Astrocyte of the spinal cord (primary cell): ENCODE results near the gene MACROH2A1.
A peak's percentile ranks its signal among the peaks of the same experiment; 100 is the strongest.

Source experiments
- DNase-seq: peaks from one replicate; pipeline ENCODE4 v3.0.0; 2011; ENCODE audit warnings: low read depth, low spot score
- H3K4me3 ChIP-seq: 2 replicates; pipeline ENCODE4 v1.5.1; 2011; ENCODE audit warnings: low read depth, mild to moderate bottlenecking, low read length, moderate library complexity
- in situ Hi-C: cut with HindIII; loops from 2 replicates; pipeline ENCODE4 v1.10.0; 2017; ENCODE audit warnings: low sequenced_read_pairs
- TF ChIP-seq, protein P1 (sequence below): IDR thresholded peaks from 2 replicates; pipeline ENCODE4 v1.5.1; 2012; ENCODE audit warnings: low read depth, mild to moderate bottlenecking, low read length, inconsistent platforms

The MACROH2A1 gene

DNA sequence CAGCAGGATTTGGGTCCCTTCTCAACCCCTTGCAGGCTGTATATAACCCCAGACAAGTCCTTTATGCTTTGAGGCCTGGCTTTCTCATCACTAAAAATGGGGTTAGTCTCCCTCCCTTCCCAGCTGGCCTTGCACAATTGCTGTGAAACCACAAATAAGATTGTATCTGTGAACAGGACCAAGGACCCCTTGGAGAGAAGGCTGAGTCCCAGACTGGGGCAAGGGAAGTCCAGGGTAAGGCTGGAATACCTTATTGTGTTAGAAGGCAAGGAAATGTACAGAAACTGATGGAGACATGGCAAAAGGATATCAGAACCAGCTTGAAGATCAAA lies 11.4 kb downstream of the MACROH2A1 start:
- H3K4me3 ChIP-seq: no peak overlapping the region
- no peak for DNase-seq
- in situ Hi-C loops: no loop called here
- TF ChIP-seq, protein P1, sequence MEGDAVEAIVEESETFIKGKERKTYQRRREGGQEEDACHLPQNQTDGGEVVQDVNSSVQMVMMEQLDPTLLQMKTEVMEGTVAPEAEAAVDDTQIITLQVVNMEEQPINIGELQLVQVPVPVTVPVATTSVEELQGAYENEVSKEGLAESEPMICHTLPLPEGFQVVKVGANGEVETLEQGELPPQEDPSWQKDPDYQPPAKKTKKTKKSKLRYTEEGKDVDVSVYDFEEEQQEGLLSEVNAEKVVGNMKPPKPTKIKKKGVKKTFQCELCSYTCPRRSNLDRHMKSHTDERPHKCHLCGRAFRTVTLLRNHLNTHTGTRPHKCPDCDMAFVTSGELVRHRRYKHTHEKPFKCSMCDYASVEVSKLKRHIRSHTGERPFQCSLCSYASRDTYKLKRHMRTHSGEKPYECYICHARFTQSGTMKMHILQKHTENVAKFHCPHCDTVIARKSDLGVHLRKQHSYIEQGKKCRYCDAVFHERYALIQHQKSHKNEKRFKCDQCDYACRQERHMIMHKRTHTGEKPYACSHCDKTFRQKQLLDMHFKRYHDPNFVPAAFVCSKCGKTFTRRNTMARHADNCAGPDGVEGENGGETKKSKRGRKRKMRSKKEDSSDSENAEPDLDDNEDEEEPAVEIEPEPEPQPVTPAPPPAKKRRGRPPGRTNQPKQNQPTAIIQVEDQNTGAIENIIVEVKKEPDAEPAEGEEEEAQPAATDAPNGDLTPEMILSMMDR: no peak

DNA sequence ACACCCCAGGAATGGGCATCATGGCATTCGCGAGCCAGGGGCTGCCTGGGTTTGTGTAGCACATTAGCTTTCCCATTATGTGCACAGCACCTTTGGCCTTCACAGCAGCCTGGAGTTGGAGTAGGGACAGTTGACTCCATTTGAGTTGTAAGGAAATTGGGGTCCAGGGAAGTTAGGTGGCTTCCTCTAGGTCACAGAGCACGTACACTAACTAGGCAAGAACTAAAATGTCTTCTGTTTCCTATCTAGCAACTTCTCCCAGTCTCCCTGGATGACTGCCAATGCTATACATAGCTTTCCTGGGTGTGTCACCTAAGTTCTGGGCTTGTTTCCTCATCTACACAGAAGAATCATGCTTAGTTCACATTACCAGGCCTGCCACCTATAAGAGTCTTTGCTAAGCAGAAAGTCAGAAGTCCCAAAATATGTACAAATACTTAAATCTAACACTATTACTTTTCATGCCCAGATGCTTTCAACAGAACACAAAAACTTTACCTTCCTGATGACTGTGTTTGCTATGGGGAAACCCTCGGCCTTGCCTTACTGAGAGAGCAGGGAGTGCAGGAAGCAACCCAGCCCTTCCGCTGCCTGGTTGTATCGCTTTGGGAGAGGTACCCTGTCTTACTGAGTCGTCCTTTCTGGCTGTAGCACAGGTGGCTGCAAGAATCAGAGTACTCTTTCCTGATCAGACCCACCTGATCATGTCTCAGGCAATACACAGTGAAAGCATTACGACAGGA lies 12.0 kb downstream of the MACROH2A1 start:
- no peak overlapping the region for H3K4me3 ChIP-seq
- in situ Hi-C loops: no loop called here
- DNase-seq: peak; percentile 87
- TF ChIP-seq, protein P1: no peak

DNA sequence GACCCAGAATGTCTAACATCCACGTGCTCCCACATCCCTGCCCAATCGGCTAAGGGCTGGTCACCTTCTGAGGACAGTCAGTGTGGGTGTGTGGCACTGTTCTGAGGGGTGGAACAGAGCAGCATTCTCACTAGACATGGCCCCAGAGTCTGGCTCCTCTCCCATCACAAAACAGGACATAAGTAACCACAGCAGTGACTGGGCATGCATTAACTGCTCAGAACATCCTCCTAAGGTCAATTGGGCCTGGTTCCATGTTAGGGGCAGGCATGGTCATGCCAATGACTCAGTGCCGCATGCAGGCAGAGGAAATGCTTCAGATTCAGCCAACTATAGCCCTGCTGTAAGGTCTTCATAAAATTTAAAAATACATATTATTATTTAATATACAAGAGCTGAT lies 12.9 kb downstream of the MACROH2A1 start:
- H3K4me3 ChIP-seq: no peak overlapping the region
- in situ Hi-C loops: no loop called here
- TF ChIP-seq, protein P1: no peak
- DNase-seq: peak; percentile 36

DNA sequence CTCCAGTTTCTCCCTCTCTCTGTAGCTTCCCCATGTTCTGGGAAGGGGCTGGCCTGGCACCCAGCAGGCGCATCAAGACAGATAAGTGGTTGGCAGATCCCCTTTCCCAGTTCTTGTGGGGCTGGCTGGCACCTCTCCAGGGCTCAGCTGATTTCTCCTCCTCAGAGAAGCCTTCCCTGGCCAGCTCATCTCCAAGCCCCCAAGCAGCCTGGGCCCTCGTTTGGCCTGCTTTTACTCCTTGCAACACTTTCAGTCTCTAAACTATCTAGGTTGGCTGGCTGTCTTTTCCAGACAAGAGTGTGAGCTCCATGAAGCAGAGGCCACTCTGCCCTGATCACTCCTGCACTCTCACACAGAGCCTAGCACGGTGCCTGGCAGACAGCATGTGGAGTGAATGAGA lies 13.5 kb downstream of the MACROH2A1 start:
- TF ChIP-seq, protein P1: no peak
- no peak for DNase-seq
- H3K4me3 ChIP-seq: no peak overlapping the region
- in situ Hi-C loops: no loop called here

DNA sequence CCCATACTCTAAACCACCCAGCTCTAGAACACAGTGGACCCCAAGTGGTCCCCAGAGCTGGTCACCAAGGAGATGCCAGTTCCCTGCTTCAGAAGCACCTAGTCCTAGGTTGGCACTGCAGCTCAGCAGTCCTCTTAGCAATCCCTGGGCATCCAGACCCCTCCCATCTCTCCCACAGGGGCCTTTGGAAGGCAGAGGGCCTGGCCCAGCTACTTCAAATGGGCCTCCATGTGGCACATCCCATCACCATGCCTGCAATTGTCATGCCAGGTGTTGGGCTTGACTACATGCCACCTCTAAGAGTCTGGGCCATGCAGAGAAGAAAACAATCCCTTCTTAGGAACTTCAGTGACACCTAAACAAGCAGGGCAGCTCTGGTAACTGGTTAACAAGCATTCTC lies 14.1 kb downstream of the MACROH2A1 start:
- DNase-seq: no peak
- in situ Hi-C loops: no loop called here
- TF ChIP-seq, protein P1: no peak
- H3K4me3 ChIP-seq: no peak overlapping the region

DNA sequence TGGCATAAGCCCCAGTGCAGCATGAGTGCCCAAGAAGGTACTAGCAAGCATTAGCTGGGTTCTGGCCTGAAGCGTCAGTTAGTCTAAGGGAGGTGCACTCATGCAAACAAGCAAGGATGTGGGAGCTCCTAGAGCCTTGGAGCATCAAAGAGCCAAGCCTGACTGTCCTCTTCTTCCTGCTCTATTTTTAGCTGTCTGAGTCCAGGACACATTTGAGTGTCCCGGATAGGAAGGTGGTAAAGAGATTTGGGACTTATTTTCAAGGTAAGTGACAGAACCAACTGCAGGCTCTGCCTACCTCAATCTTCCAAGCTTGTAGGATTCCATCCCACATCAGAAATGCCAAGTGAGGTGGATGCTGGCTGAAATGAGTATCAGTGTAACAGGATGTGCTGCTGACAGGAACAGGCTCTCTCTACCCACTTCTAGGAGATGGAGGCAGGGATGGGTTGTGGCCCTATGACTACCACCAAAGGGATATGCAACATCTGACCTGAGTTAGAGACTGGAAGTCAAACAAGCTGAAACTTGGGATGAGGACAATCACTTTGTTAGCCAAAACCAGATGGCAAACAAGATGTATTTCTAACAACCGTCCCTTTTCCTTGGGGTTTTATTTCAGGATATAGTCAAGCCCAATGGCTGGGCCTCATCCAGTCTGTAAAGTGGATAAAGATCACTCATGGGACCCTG lies 15.1 kb downstream of the MACROH2A1 start:
- H3K4me3 ChIP-seq: no peak overlapping the region
- in situ Hi-C loops: no loop called here
- DNase-seq: no peak
- TF ChIP-seq, protein P1: no peak
